HG03571 (cell line): ENCODE measurements around the gene DUS1L.

Experiments
- ATAC-seq: cut with Tn5 transposase; IDR thresholded peaks from one replicate; pipeline ENCODE4 v1.9.1; 2021; ENCODE audit not compliant: unreplicated experiment

The DUS1L gene

GRCh38 chr17:82029391-82029790, 36.2 kb downstream of the DUS1L start:
- no peak for ATAC-seq

GRCh38 chr17:82028966-82029365, 36.6 kb downstream of the DUS1L start:
- no peak for ATAC-seq

GRCh38 chr17:82028246-82028645, 37.4 kb downstream of the DUS1L start:
- ATAC-seq: no peak

GRCh38 chr17:82025401-82026107, 40.0 kb downstream of the DUS1L start:
- ATAC-seq: no peak

GRCh38 chr17:82024859-82025258, 40.7 kb downstream of the DUS1L start:
- no peak for ATAC-seq

- ATAC-seq: peak; percentile 2
These were observed 42.0 kb downstream of the DUS1L start for GRCh38 chr17:82023447-82024241.

GRCh38 chr17:82022981-82023446, 42.6 kb downstream of the DUS1L start, which contains the start of gene LRRC45:
TSS of gene LRRC45 (plus strand) at chr17:82023305. CDS start at chr17:82023644, 339 bp downstream.
- peak; percentile 75 for ATAC-seq

- ATAC-seq: peak; percentile 15
These were observed 43.2 kb downstream of the DUS1L start, which contains the start of gene CENPX for GRCh38 chr17:82022310-82022980. TSS of gene CENPX (minus strand) at chr17:82022878. CDS start at chr17:82022861, 17 bp downstream.

GRCh38 chr17:82021900-82022309, 43.7 kb downstream of the DUS1L start:
- no peak for ATAC-seq

GRCh38 chr17:82021107-82021899, 44.3 kb downstream of the DUS1L start:
- no peak for ATAC-seq

- ATAC-seq: no peak
These were observed 45.0 kb downstream of the DUS1L start for GRCh38 chr17:82020572-82021106.

- ATAC-seq: no peak
These were observed 45.7 kb downstream of the DUS1L start for GRCh38 chr17:82019690-82020571.

- ATAC-seq: no peak
These were observed 46.5 kb downstream of the DUS1L start for GRCh38 chr17:82018989-82019689.

GRCh38 chr17:82018152-82018988, 47.2 kb downstream of the DUS1L start:
- ATAC-seq: no peak

- ATAC-seq: no peak
These were observed 47.9 kb downstream of the DUS1L start for GRCh38 chr17:82017612-82018151.

GRCh38 chr17:82016875-82017459, 48.6 kb downstream of the DUS1L start:
- ATAC-seq: no peak
